PC-9 (cell line): ENCODE data around the gene MTIF3.

Experiments
- CTCF ChIP-seq: fragments of 200-600 bp; sonication (generic); conservative IDR thresholded peaks from 2 replicates; pipeline ENCODE4 v1.6.1; 2017; ENCODE audit warnings: mixed run types, antibody characterized with exemption, mild to moderate bottlenecking, moderate library complexity
- EZH2 ChIP-seq: fragments of 200-600 bp; sonication (generic); IDR thresholded peaks from 2 replicates; pipeline ENCODE4 v1.8.0; 2017; ENCODE audit warnings: antibody characterized with exemption, low read depth

- no peak for TF ChIP-seq EZH2
- TF ChIP-seq CTCF, result no peak
Measured at GRCh38 chr13:27489456-27489855, 39.1 kb upstream of the MTIF3 start.
